HepG2 (cell line): Measurements from ENCODE around the gene AMPD2. TPM values are rescaled to one million over a fixed set of nuclear protein-coding genes. Genes with fewer than 3 reads are reported as not detected.

Experiments used
- ATM ChIP-seq: fragments of 450-650 bp; IDR thresholded peaks from 2 replicates; pipeline ENCODE4 v1.7.1; 2017; ENCODE audit warnings: mild to moderate bottlenecking, borderline replicate concordance
- ELF1 ChIP-seq: sonication (generic); formaldehyde crosslinking; IDR thresholded peaks from 2 replicates; pipeline ENCODE4 v1.4.0; 2020; ENCODE audit warnings: missing genetic modification reagents
- HDAC2 ChIP-seq: sonication (generic); formaldehyde crosslinking; IDR thresholded peaks from 2 replicates; pipeline ENCODE4 v1.4.0; 2020; ENCODE audit warnings: missing genetic modification reagents
- MAX ChIP-seq: IDR thresholded peaks from 2 replicates; pipeline ENCODE4 v1.6.1; 2012; ENCODE audit warnings: inconsistent platforms
- NFE2 ChIP-seq: sonication (generic); formaldehyde crosslinking; IDR thresholded peaks from 2 replicates; pipeline ENCODE4 v1.4.0; 2020; ENCODE audit warnings: missing genetic modification reagents
- NRL ChIP-seq: sonication (generic); formaldehyde crosslinking; IDR thresholded peaks from 2 replicates; pipeline ENCODE4 v1.5.0; 2020; ENCODE audit warnings: missing genetic modification reagents, mild to moderate bottlenecking, moderate library complexity, borderline replicate concordance
- TMF1 ChIP-seq: sonication (generic); formaldehyde crosslinking; IDR thresholded peaks from 2 replicates; pipeline ENCODE4 v1.8.1; 2022; ENCODE audit warnings: low read depth, missing genetic modification reagents
- UBTF ChIP-seq: sonication (generic); formaldehyde crosslinking; IDR thresholded peaks from 2 replicates; pipeline ENCODE4 v1.4.0; 2020; ENCODE audit warnings: mild to moderate bottlenecking, missing genetic modification reagents
- ZBED4 ChIP-seq: sonication (generic); formaldehyde crosslinking; IDR thresholded peaks from 2 replicates; pipeline ENCODE4 v1.4.0; 2020; ENCODE audit warnings: missing genetic modification reagents, borderline replicate concordance
- ZFP41 ChIP-seq: sonication (generic); formaldehyde crosslinking; IDR thresholded peaks from 2 replicates; pipeline ENCODE4 v1.4.0; 2020; ENCODE audit warnings: mild to moderate bottlenecking, missing genetic modification reagents, borderline replicate concordance
- ZNF264 ChIP-seq: sonication (generic); formaldehyde crosslinking; IDR thresholded peaks from 2 replicates; pipeline ENCODE4 v1.4.0; 2020; ENCODE audit warnings: missing genetic modification reagents
- ZNF30 ChIP-seq: sonication (generic); formaldehyde crosslinking; IDR thresholded peaks from 2 replicates; pipeline ENCODE4 v1.5.0; 2020; ENCODE audit warnings: mild to moderate bottlenecking, missing genetic modification reagents
- ZNF33B ChIP-seq: sonication (generic); formaldehyde crosslinking; IDR thresholded peaks from 2 replicates; pipeline ENCODE4 v1.5.1; 2020; ENCODE audit warnings: mild to moderate bottlenecking, missing genetic modification reagents
- ZNF430 ChIP-seq: sonication (generic); formaldehyde crosslinking; IDR thresholded peaks from 2 replicates; pipeline ENCODE4 v1.9.0; 2021; ENCODE audit warnings: mild to moderate bottlenecking, missing genetic modification reagents
- ZNF556 ChIP-seq: sonication (generic); formaldehyde crosslinking; IDR thresholded peaks from 2 replicates; pipeline ENCODE4 v1.4.0; 2020; ENCODE audit warnings: mild to moderate bottlenecking, missing genetic modification reagents, borderline replicate concordance
- ZNF614 ChIP-seq: IDR thresholded peaks from 2 replicates; pipeline ENCODE4 v1.6.1; 2018; ENCODE audit warnings: missing biosample characterization, missing genetic modification reagents, inconsistent platforms, borderline replicate concordance
- ZNF710 ChIP-seq: sonication (generic); formaldehyde crosslinking; IDR thresholded peaks from 2 replicates; pipeline ENCODE4 v1.5.0; 2020; ENCODE audit warnings: mild to moderate bottlenecking, missing genetic modification reagents, borderline replicate concordance
- ZNF713 ChIP-seq: sonication (generic); formaldehyde crosslinking; IDR thresholded peaks from 2 replicates; pipeline ENCODE4 v1.4.0; 2020; ENCODE audit warnings: mild to moderate bottlenecking, missing genetic modification reagents
- ZNF761 ChIP-seq: sonication (generic); formaldehyde crosslinking; conservative IDR thresholded peaks from 2 replicates; pipeline ENCODE4 v1.4.0; 2020; ENCODE audit warnings: mild to moderate bottlenecking, missing genetic modification reagents
- ZNF776 ChIP-seq: sonication (generic); formaldehyde crosslinking; IDR thresholded peaks from 2 replicates; pipeline ENCODE4 v1.4.0; 2020; ENCODE audit warnings: mild to moderate bottlenecking, missing genetic modification reagents
- ZNF788 ChIP-seq: sonication (generic); formaldehyde crosslinking; IDR thresholded peaks from 2 replicates; pipeline ENCODE4 v1.5.0; 2020; ENCODE audit warnings: mild to moderate bottlenecking, missing genetic modification reagents, borderline replicate concordance
- ZSCAN31 ChIP-seq: sonication (generic); formaldehyde crosslinking; IDR thresholded peaks from 2 replicates; pipeline ENCODE4 v1.5.0; 2020; ENCODE audit warnings: low read depth, mild to moderate bottlenecking, missing genetic modification reagents
- polyA plus RNA-seq, 8 experiments: library from polyadenylated mRNA; depleted of rRNA in 3 of 8; stranded (reverse) in 7 of 8; unstranded in 1 of 8; fragments of >200 nt; fragmentation: Illumina TruSeq in 4 of 8; extraction: Trizol in 4 of 8; gene quantifications; 2 replicates each; pipeline versions ENCODE4 v1.2.1 to v1.2.3, GENCODE V29; 2011 to 2016; ENCODE audit warnings: low read depth in 4 of 8, missing spikeins in 1 of 8, mixed read lengths in 1 of 8; ENCODE audit not compliant: insufficient read depth in 1 of 8
- total RNA-seq, 5 experiments: library from RNA; depleted of rRNA; stranded (reverse); fragments of >200 nt; fragmentation: Illumina TruSeq; extraction: Trizol; gene quantifications; 2 replicates each; pipeline ENCODE4 v1.2.3, GENCODE V29; 2016; ENCODE audit warnings: low read depth in 1 of 5

Gene AMPD2
- total and polyA plus RNA-seq, 2 of the 13 experiments (the other 11 are each of a cell fraction or from before 2014, with no cell fraction given), result 62.3 to 82.0 TPM

- no peak for TF ChIP-seq ZNF788
- TF ChIP-seq UBTF (CRISPR knock-in tag), result no peak; the same call in 1 of the 2 replicates
- TF ChIP-seq ZNF264 (CRISPR knock-in tag), result no peak
- no peak for TF ChIP-seq ZNF776
- TF ChIP-seq NRL (CRISPR knock-in tag), result peak; percentile 31; the same call in 1 of the 2 replicates
- TF ChIP-seq TMF1 (CRISPR knock-in tag), result no peak
- 0 out of 2 replicates have a peak, but pooled peaks have one; percentile 66 for TF ChIP-seq ZNF761 (CRISPR knock-in tag)
- no peak for TF ChIP-seq MAX
- TF ChIP-seq ZNF713 (CRISPR knock-in tag), result no peak
- no peak for TF ChIP-seq ZNF430 (CRISPR knock-in tag)
- no peak for TF ChIP-seq ZNF614
- TF ChIP-seq NFE2 (CRISPR knock-in tag), result no peak
- no peak for TF ChIP-seq ZNF33B
- no peak for TF ChIP-seq ZSCAN31
- TF ChIP-seq ZNF556 (CRISPR knock-in tag), result peak; percentile 33; the same call in 1 of the 2 replicates
- TF ChIP-seq HDAC2 (CRISPR knock-in tag), result 0 out of 2 replicates have a peak, but pooled peaks have one; percentile 36
- TF ChIP-seq ZNF710 (CRISPR knock-in tag), result no peak
- no peak for TF ChIP-seq ATM
- TF ChIP-seq ZFP41 (CRISPR knock-in tag), result no peak
- TF ChIP-seq ZNF30 (CRISPR knock-in tag), result no peak
- no peak for TF ChIP-seq ZBED4 (CRISPR knock-in tag)
- no peak for TF ChIP-seq ELF1 (CRISPR knock-in tag)
Observed at GRCh38 chr1:109643385-109644230, 24.0 kb downstream of the AMPD2 start (continued).
